ENCODE results near the gene SEC61G. TPM values are rescaled to one million over a fixed set of nuclear protein-coding genes. Genes with fewer than 3 reads are reported as not detected.

Gene SEC61G
- total and polyA plus RNA-seq, 10 donors: 52.8 to 290 (median 178) TPM

DNA sequence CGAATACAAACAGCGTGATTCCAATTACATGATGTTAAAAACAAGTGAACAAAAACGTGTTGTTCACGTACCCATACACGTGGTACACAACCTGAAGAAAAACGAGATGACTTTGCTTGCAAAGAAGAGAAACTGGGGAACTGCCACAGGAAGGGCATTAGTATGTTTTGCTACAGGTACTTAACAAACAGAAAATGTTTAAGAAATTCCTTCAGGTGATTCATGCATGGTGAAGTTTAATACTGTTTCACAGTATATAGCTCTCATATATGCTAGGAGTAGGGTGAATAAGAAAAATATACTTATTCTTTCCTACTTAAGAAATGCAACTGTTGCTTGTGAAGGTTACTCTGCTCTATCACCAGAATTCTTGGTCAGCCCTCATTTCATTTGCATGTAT is 9.8 kb downstream of the SEC61G start:
- Histone ChIP-seq H3K4me3 (no peak overlapping the region), H3K36me3 (peaks cover 0 to 73% (median 59%) of the 10 kb centered on the region in 6 donors), H3K4me1 (peaks cover 0 to 6% (median 0%) of the 10 kb centered on the region in 6 donors), H3K9me3 (no peaks in the 10 kb centered on the region), H3K27me3 (replicated peaks in 1 of 7) (no peaks in the 10 kb centered on the region), H3K27ac (no peak overlapping the region)
- DNase-seq: no peak
- intact Hi-C loops (cut with DNase I; ENCODE audit: low total_unique reads): no loop called here
- WGBS, 5 donors: 74 to 95% (median 93%) methylated on average over 6 of the region's 6 CpGs
- TF ChIP-seq POLR2AphosphoS5 (IDR thresholded peaks at IDR 0.05) (no peak), POLR2A (IDR thresholded peaks at IDR 0.05) (no peak)
- TF ChIP-seq, protein P1, sequence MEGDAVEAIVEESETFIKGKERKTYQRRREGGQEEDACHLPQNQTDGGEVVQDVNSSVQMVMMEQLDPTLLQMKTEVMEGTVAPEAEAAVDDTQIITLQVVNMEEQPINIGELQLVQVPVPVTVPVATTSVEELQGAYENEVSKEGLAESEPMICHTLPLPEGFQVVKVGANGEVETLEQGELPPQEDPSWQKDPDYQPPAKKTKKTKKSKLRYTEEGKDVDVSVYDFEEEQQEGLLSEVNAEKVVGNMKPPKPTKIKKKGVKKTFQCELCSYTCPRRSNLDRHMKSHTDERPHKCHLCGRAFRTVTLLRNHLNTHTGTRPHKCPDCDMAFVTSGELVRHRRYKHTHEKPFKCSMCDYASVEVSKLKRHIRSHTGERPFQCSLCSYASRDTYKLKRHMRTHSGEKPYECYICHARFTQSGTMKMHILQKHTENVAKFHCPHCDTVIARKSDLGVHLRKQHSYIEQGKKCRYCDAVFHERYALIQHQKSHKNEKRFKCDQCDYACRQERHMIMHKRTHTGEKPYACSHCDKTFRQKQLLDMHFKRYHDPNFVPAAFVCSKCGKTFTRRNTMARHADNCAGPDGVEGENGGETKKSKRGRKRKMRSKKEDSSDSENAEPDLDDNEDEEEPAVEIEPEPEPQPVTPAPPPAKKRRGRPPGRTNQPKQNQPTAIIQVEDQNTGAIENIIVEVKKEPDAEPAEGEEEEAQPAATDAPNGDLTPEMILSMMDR (IDR thresholded peaks at IDR 0.05 in 8 of 11, conservative IDR thresholded peaks at IDR 0.05 in 3 of 11): no peak

DNA sequence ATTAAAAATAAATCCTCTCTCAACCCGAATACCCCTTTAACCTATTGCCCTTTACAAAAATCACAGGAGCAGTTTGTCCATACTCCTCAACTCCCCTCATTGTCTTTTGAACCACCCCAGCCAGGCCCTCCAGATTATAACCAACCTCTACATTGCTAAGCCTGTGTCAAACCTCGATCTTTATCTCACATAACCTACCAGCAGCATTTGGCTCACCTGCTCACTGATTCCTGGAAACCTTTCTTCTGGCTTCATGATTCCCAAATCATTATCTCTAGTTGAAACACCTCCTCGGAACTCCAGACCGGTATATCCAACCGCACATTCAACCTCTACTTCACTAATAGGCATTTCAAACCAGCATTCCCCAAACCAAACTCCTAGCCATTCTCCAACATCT is 11.8 kb downstream of the SEC61G start:
- Histone ChIP-seq H3K4me3 (no peak overlapping the region), H3K27me3 (replicated peaks in 1 of 7) (no peaks in the 10 kb centered on the region), H3K9me3 (no peaks in the 10 kb centered on the region), H3K27ac (no peak overlapping the region), H3K4me1 (no peaks in the 10 kb centered on the region), H3K36me3 (peaks cover 0 to 54% (median 47%) of the 10 kb centered on the region in 6 donors)
- WGBS, 5 donors: 95 to 98% (median 97%) methylated on average over 5 of the region's 5 CpGs
- DNase-seq: no peak
- no peak for TF ChIP-seq POLR2A (IDR thresholded peaks at IDR 0.05)
- TF ChIP-seq, protein P1 (IDR thresholded peaks at IDR 0.05 in 8 of 11, conservative IDR thresholded peaks at IDR 0.05 in 3 of 11): no peak
- no peak for TF ChIP-seq POLR2AphosphoS5 (IDR thresholded peaks at IDR 0.05)
- intact Hi-C loops (cut with DNase I; ENCODE audit: low total_unique reads): no loop called here

- intact Hi-C loops (cut with DNase I; ENCODE audit: low total_unique reads): no loop called here
- TF ChIP-seq, protein P1 (IDR thresholded peaks at IDR 0.05 in 8 of 11, conservative IDR thresholded peaks at IDR 0.05 in 3 of 11): no peak
- TF ChIP-seq POLR2A (IDR thresholded peaks at IDR 0.05) (no peak), POLR2AphosphoS5 (IDR thresholded peaks at IDR 0.05) (no peak)
- WGBS, 5 donors: 96 to 100% (median 98%) methylated on average over 1 of the region's 1 CpG
Observed at GRCh38 chr7:54743580-54743979, 15.4 kb downstream of the SEC61G start.

GRCh38 chr7:54738737-54739136 is 20.3 kb downstream of the SEC61G start:
- no peak for DNase-seq
- TF ChIP-seq, protein P1 (IDR thresholded peaks at IDR 0.05 in 8 of 11, conservative IDR thresholded peaks at IDR 0.05 in 3 of 11): no peak
- TF ChIP-seq POLR2A (IDR thresholded peaks at IDR 0.05): no peak
- no peak for TF ChIP-seq POLR2AphosphoS5 (IDR thresholded peaks at IDR 0.05)
- intact Hi-C loops (cut with DNase I; ENCODE audit: low total_unique reads): no loop called here
- no peaks in the 10 kb centered on the region for H3K36me3 ChIP-seq
- H3K4me3 ChIP-seq: no peak overlapping the region
- peaks cover 0 to 6% (median 0%) of the 10 kb centered on the region in 8 donors for H3K9me3 ChIP-seq
- no peak overlapping the region for H3K27ac ChIP-seq
- H3K27me3 ChIP-seq (replicated peaks in 1 of 7): no peaks in the 10 kb centered on the region
- WGBS, 5 donors: 90 to 100% (median 96%) methylated on average over 1 of the region's 1 CpG
- H3K4me1 ChIP-seq: no peaks in the 10 kb centered on the region

More at GRCh38 chr7:54743580-54743979, 15.4 kb downstream of the SEC61G start:
- Histone ChIP-seq H3K27me3 (replicated peaks in 1 of 7) (no peaks in the 10 kb centered on the region), H3K36me3 (peaks cover 0 to 17% (median 10%) of the 10 kb centered on the region in 6 donors), H3K27ac (no peak overlapping the region), H3K4me3 (no peak overlapping the region), H3K4me1 (no peaks in the 10 kb centered on the region), H3K9me3 (no peaks in the 10 kb centered on the region)
- DNase-seq: no peak

All from spleen (tissue), 11 donors.